ENCODE measurements around the gene D2HGDH.

The D2HGDH gene

GRCh38 chr2:241703032-241703604 is 31.3 kb upstream of the D2HGDH start:
- no peaks in the 10 kb centered on the region for H3K27me3 ChIP-seq (replicated peaks; ENCODE audit: control insufficient read depth, insufficient read depth, low read length)
- H3K36me3 ChIP-seq (ENCODE audit: control insufficient read depth, insufficient read depth, low read length), result peaks cover 4% of the 10 kb centered on the region
- H3K4me3 ChIP-seq (replicated peaks; ENCODE audit: low read depth, low read length), result peak overlapping the region; percentile 79
- no peak for DNase-seq (ENCODE audit: extremely low read depth, insufficient read length)
- no peak for TF ChIP-seq CTCF (IDR thresholded peaks at IDR 0.05; ENCODE audit: insufficient read depth, low read length, poor library complexity, severe bottlenecking)

- Histone ChIP-seq H3K36me3 (ENCODE audit: control insufficient read depth, insufficient read depth, low read length) (peaks cover 9% of the 10 kb centered on the region), H3K27me3 (replicated peaks; ENCODE audit: control insufficient read depth, insufficient read depth, low read length) (no peaks in the 10 kb centered on the region), H3K4me3 (replicated peaks; ENCODE audit: low read depth, low read length) (no peak overlapping the region)
- no peak for DNase-seq (ENCODE audit: extremely low read depth, insufficient read length)
- TF ChIP-seq CTCF (IDR thresholded peaks at IDR 0.05; ENCODE audit: insufficient read depth, low read length, poor library complexity, severe bottlenecking), result no peak
Observed at GRCh38 chr2:241706537-241706936, 27.9 kb upstream of the D2HGDH start.

- no peaks in the 10 kb centered on the region for H3K27me3 ChIP-seq (replicated peaks; ENCODE audit: control insufficient read depth, insufficient read depth, low read length)
- H3K4me3 ChIP-seq (replicated peaks; ENCODE audit: low read depth, low read length), result no peak overlapping the region
- H3K36me3 ChIP-seq (ENCODE audit: control insufficient read depth, insufficient read depth, low read length), result peaks cover 13% of the 10 kb centered on the region
- TF ChIP-seq CTCF (IDR thresholded peaks at IDR 0.05; ENCODE audit: insufficient read depth, low read length, poor library complexity, severe bottlenecking), result no peak
- no peak for DNase-seq (ENCODE audit: extremely low read depth, insufficient read length)
Observed at GRCh38 chr2:241708879-241709278, 25.6 kb upstream of the D2HGDH start.

- no peak for DNase-seq (ENCODE audit: extremely low read depth, insufficient read length)
- peaks cover 23% of the 10 kb centered on the region for H3K36me3 ChIP-seq (ENCODE audit: control insufficient read depth, insufficient read depth, low read length)
- no peak overlapping the region for H3K4me3 ChIP-seq (replicated peaks; ENCODE audit: low read depth, low read length)
- no peaks in the 10 kb centered on the region for H3K27me3 ChIP-seq (replicated peaks; ENCODE audit: control insufficient read depth, insufficient read depth, low read length)
- TF ChIP-seq CTCF (IDR thresholded peaks at IDR 0.05; ENCODE audit: insufficient read depth, low read length, poor library complexity, severe bottlenecking), result no peak
Observed at GRCh38 chr2:241719093-241719492, 15.3 kb upstream of the D2HGDH start.

GRCh38 chr2:241720099-241720498 is 14.3 kb upstream of the D2HGDH start:
- H3K27me3 ChIP-seq (replicated peaks; ENCODE audit: control insufficient read depth, insufficient read depth, low read length), result no peaks in the 10 kb centered on the region
- no peak overlapping the region for H3K4me3 ChIP-seq (replicated peaks; ENCODE audit: low read depth, low read length)
- no peak for DNase-seq (ENCODE audit: extremely low read depth, insufficient read length)
- TF ChIP-seq CTCF (IDR thresholded peaks at IDR 0.05; ENCODE audit: insufficient read depth, low read length, poor library complexity, severe bottlenecking), result no peak
- peaks cover 25% of the 10 kb centered on the region for H3K36me3 ChIP-seq (ENCODE audit: control insufficient read depth, insufficient read depth, low read length)

- no peak for DNase-seq (ENCODE audit: extremely low read depth, insufficient read length)
- peaks cover 25% of the 10 kb centered on the region for H3K36me3 ChIP-seq (ENCODE audit: control insufficient read depth, insufficient read depth, low read length)
Observed at GRCh38 chr2:241720560-241720959, 13.9 kb upstream of the D2HGDH start.

More at GRCh38 chr2:241720560-241720959, 13.9 kb upstream of the D2HGDH start:
- no peaks in the 10 kb centered on the region for H3K27me3 ChIP-seq (replicated peaks; ENCODE audit: control insufficient read depth, insufficient read depth, low read length)
- H3K4me3 ChIP-seq (replicated peaks; ENCODE audit: low read depth, low read length), result no peak overlapping the region
- TF ChIP-seq CTCF (IDR thresholded peaks at IDR 0.05; ENCODE audit: insufficient read depth, low read length, poor library complexity, severe bottlenecking), result no peak
